ENCODE results near the gene TLE3. TPM values are rescaled to one million over a fixed set of nuclear protein-coding genes. Genes with fewer than 3 reads are reported as not detected.

TLE3 gene
- total and polyA plus RNA-seq, 2 donors (not counting 1 experiment from before 2014, with no cell fraction given), result 14.6 to 16.5 TPM

DNA sequence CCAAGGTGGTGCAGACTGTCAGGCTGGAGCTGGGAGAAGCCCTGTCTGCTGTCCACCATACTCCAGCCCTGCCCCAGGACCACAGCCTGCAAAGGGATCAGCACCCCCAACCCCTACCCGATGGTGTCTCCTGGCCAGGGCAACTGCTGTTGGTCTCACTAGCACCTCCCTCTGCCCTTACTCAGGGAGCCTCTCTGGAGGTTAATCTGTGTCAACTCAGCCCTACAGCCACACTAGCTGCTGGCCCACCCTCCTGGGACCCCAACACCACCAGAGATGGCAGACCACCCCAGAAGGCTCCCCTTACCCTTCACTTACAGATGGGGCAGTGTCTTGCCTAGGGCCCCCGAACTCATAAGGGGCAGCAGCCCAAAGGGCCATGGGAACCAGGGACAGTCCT, 65.2 kb downstream of the TLE3 start:
- no peaks in the 10 kb centered on the region for H3K36me3 ChIP-seq (ENCODE audit: control insufficient read depth, insufficient read depth, low read length)
- no peak for TF ChIP-seq EZH2 (IDR thresholded peaks at IDR 0.05; ENCODE audit: low read length, missing control alignments)
- TF ChIP-seq, protein P1, sequence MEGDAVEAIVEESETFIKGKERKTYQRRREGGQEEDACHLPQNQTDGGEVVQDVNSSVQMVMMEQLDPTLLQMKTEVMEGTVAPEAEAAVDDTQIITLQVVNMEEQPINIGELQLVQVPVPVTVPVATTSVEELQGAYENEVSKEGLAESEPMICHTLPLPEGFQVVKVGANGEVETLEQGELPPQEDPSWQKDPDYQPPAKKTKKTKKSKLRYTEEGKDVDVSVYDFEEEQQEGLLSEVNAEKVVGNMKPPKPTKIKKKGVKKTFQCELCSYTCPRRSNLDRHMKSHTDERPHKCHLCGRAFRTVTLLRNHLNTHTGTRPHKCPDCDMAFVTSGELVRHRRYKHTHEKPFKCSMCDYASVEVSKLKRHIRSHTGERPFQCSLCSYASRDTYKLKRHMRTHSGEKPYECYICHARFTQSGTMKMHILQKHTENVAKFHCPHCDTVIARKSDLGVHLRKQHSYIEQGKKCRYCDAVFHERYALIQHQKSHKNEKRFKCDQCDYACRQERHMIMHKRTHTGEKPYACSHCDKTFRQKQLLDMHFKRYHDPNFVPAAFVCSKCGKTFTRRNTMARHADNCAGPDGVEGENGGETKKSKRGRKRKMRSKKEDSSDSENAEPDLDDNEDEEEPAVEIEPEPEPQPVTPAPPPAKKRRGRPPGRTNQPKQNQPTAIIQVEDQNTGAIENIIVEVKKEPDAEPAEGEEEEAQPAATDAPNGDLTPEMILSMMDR (conservative IDR thresholded peaks at IDR 0.05 in 1 of 2, IDR thresholded peaks at IDR 0.05 in 1 of 2; ENCODE audit: low read depth in 1 of 2, low read length in 2 of 2), result no peak

DNA sequence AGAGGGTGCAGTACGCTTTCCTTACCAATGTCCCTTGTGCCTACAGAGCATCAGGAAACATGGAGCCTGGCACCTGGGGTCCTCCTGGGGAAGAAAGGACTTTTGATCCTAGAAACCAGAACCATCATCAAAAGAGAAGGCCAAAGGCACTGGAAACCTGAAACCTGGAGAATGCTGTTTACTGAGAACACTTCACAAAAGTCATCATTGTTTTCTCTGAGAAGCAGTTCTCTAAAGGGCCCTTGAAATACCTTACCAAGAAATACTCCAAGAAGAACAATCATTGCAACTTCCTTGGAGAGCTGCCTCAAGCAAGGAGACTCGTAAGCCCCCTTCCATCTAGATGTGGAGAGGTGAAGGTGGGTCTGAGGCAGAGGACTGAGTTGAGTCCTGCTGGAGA, 66.0 kb downstream of the TLE3 start:
- Histone ChIP-seq H3K36me3 (ENCODE audit: control insufficient read depth, insufficient read depth, low read length) (no peaks in the 10 kb centered on the region), H3K4me3 (replicated peaks in 1 of 4; ENCODE audit: control extremely low read depth in 1 of 4, insufficient read depth in 1 of 4, low read depth in 3 of 4, low read length in 4 of 4) (no peak overlapping the region), H3K9ac (ENCODE audit: insufficient read depth, low read length) (no peak overlapping the region), H3K4me1 (ENCODE audit: control insufficient read depth, extremely low read depth, insufficient read depth, low read length) (no peaks in the 10 kb centered on the region), H3K4me2 (ENCODE audit: extremely low read depth, insufficient read depth, low read length) (no peak overlapping the region), H4K20me1 (ENCODE audit: control insufficient read depth, extremely low read depth, insufficient read depth, low read length) (no peaks in the 10 kb centered on the region), H2AFZ (ENCODE audit: low read length) (no peak overlapping the region), H3K27me3 (ENCODE audit: control insufficient read depth, insufficient read depth, low read length) (peaks cover 18% of the 10 kb centered on the region), H3K27ac (ENCODE audit: insufficient read depth, low read length) (no peak overlapping the region), H3K79me2 (ENCODE audit: control insufficient read depth, insufficient read depth, low read length) (no peaks in the 10 kb centered on the region), H3K9me3 (ENCODE audit: control insufficient read depth, insufficient read depth, low read depth, low read length) (no peaks in the 10 kb centered on the region)
- DNase-seq (ENCODE audit: low read depth in 2 of 2), result no peak
- TF ChIP-seq EZH2 (IDR thresholded peaks at IDR 0.05; ENCODE audit: low read length, missing control alignments), result no peak
- TF ChIP-seq, protein P1 (conservative IDR thresholded peaks at IDR 0.05 in 1 of 2, IDR thresholded peaks at IDR 0.05 in 1 of 2; ENCODE audit: low read depth in 1 of 2, low read length in 2 of 2), result no peak

More for the DNA sequence above, 65.2 kb downstream of the TLE3 start:
- H3K27me3 ChIP-seq (ENCODE audit: control insufficient read depth, insufficient read depth, low read length), result peaks cover 18% of the 10 kb centered on the region
- no peak overlapping the region for H3K4me2 ChIP-seq (ENCODE audit: extremely low read depth, insufficient read depth, low read length)
- DNase-seq (ENCODE audit: low read depth in 2 of 2), result no peak
- H3K9ac ChIP-seq (ENCODE audit: insufficient read depth, low read length), result no peak overlapping the region
- no peak overlapping the region for H3K27ac ChIP-seq (ENCODE audit: insufficient read depth, low read length)
- H4K20me1 ChIP-seq (ENCODE audit: control insufficient read depth, extremely low read depth, insufficient read depth, low read length), result no peaks in the 10 kb centered on the region
- no peaks in the 10 kb centered on the region for H3K4me1 ChIP-seq (ENCODE audit: control insufficient read depth, extremely low read depth, insufficient read depth, low read length)
- no peak overlapping the region for H2AFZ ChIP-seq (ENCODE audit: low read length)
- H3K9me3 ChIP-seq (ENCODE audit: control insufficient read depth, insufficient read depth, low read depth, low read length), result no peaks in the 10 kb centered on the region
- no peaks in the 10 kb centered on the region for H3K79me2 ChIP-seq (ENCODE audit: control insufficient read depth, insufficient read depth, low read length)
- H3K4me3 ChIP-seq (replicated peaks in 1 of 4; ENCODE audit: control extremely low read depth in 1 of 4, insufficient read depth in 1 of 4, low read depth in 3 of 4, low read length in 4 of 4), result no peak overlapping the region

DNA sequence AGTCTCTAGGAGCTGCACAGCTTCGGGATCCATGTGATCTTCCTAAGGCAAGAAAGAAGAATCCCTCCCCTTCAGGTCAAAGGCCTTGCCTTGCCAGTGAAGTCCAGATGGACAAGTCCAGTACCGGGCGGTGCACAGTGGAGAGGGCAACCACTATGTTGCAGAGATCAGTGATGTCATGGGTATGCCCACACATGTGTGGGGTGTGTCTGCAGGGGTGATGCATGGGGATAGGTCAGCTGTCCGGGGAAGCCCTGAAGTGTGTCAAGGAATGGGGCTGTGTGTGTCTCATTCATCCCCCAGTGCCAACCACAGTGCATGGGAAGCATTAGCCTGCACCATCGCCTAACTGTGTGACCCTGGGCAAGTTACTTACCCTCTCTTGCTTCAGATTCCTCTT, 66.5 kb downstream of the TLE3 start:
- H3K4me1 ChIP-seq (ENCODE audit: control insufficient read depth, extremely low read depth, insufficient read depth, low read length), result no peaks in the 10 kb centered on the region
- no peak overlapping the region for H3K27ac ChIP-seq (ENCODE audit: insufficient read depth, low read length)
- no peaks in the 10 kb centered on the region for H3K9me3 ChIP-seq (ENCODE audit: control insufficient read depth, insufficient read depth, low read depth, low read length)
- no peaks in the 10 kb centered on the region for H3K79me2 ChIP-seq (ENCODE audit: control insufficient read depth, insufficient read depth, low read length)
- no peak overlapping the region for H3K4me3 ChIP-seq (replicated peaks in 1 of 4; ENCODE audit: control extremely low read depth in 1 of 4, insufficient read depth in 1 of 4, low read depth in 3 of 4, low read length in 4 of 4)
- no peak for DNase-seq (ENCODE audit: low read depth in 2 of 2)
- TF ChIP-seq, protein P1 (conservative IDR thresholded peaks at IDR 0.05 in 1 of 2, IDR thresholded peaks at IDR 0.05 in 1 of 2; ENCODE audit: low read depth in 1 of 2, low read length in 2 of 2), result no peak
- TF ChIP-seq EZH2 (IDR thresholded peaks at IDR 0.05; ENCODE audit: low read length, missing control alignments), result no peak
- no peaks in the 10 kb centered on the region for H4K20me1 ChIP-seq (ENCODE audit: control insufficient read depth, extremely low read depth, insufficient read depth, low read length)
- H3K9ac ChIP-seq (ENCODE audit: insufficient read depth, low read length), result no peak overlapping the region
- H3K4me2 ChIP-seq (ENCODE audit: extremely low read depth, insufficient read depth, low read length), result no peak overlapping the region
- no peaks in the 10 kb centered on the region for H3K36me3 ChIP-seq (ENCODE audit: control insufficient read depth, insufficient read depth, low read length)
- H2AFZ ChIP-seq (ENCODE audit: low read length), result no peak overlapping the region
- peaks cover 16% of the 10 kb centered on the region for H3K27me3 ChIP-seq (ENCODE audit: control insufficient read depth, insufficient read depth, low read length)

All from fibroblast of lung (primary cell).